Right ventricle myocardium inferior (tissue), 1 donor: Measurements from ENCODE around the gene FBXL13. TPM values are rescaled to one million over a fixed set of nuclear protein-coding genes. Genes with fewer than 3 reads are reported as not detected.

Source experiments
- ATAC-seq: fragments of 200-7000 bp; cut with Tn5 transposase; one replicate; pipeline ENCODE4 v1.9.1; 2020; ENCODE audit warnings: mild to moderate bottlenecking, moderate library complexity
- DNase-seq: peaks from one replicate; pipeline ENCODE4 v3.0.0; 2021; ENCODE audit errors: missing footprints
- intact Hi-C: fragments of 100-400 bp; cut with DNase I; formaldehyde crosslinking; loops from one replicate; pipeline ENCODE4 v1.11.0; 2022
- total RNA-seq: library from RNA; stranded (reverse); fragmentation: NEBNext Ultra II Directional; extraction: Animal tissue kit (Norgen Biotek cat#: 25700); gene quantifications from one replicate; pipeline ENCODE4 v1.2.1, GENCODE V29; 2021
- donor health status: DM: no; HTN: yes; CAD: no; lungs with severe emphysema.

FBXL13 gene
- total RNA-seq, 1 donor from 2014 or later, result 0.24 TPM

GRCh38 chr7:102891693-102892261, 182.8 kb downstream of the FBXL13 start:
- DNase-seq (no peak), ATAC-seq (peak; percentile 42)
- intact Hi-C loops, result no loop called here

GRCh38 chr7:102890971-102891692, 183.5 kb downstream of the FBXL13 start:
- ATAC-seq (no peak), DNase-seq (no peak)
- intact Hi-C loops, result no loop called here

DNA sequence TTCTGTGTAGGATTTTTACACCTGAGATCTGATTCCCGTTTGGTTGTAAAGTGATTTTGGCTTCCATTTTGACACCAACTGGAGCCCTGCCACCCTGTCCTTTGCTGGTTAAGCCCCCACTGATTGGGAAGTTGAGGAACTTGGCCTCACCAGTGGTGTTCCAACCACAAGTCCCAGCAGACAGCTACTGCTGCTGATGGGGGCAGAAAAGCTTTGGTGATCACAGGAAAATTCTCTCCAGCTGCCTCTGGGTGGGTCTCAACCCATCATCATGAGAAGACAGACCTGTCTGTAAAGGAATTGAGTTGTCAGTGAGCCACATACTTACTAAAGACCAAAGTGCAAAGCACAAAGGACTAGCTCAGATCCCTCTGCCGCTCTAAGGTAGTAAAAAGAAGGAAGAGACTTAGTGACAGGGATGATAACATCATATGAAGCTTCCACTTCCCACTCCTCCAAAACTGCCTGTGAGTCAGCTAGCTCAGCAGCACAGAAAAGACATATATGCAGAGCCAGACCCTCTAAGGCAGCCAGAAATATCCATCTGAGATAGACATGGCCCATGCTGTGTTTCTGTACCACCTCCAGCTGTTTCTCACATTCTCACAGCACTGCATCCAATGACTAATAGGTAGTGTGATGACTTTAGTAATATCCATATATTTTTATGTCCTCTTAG, 184.2 kb downstream of the FBXL13 start:
- intact Hi-C loops, result no loop called here
- no peak for ATAC-seq
- DNase-seq, result no peak

GRCh38 chr7:102889851-102890250, 184.7 kb downstream of the FBXL13 start:
- no peak for ATAC-seq
- intact Hi-C loops, result no loop called here
- no peak for DNase-seq

DNA sequence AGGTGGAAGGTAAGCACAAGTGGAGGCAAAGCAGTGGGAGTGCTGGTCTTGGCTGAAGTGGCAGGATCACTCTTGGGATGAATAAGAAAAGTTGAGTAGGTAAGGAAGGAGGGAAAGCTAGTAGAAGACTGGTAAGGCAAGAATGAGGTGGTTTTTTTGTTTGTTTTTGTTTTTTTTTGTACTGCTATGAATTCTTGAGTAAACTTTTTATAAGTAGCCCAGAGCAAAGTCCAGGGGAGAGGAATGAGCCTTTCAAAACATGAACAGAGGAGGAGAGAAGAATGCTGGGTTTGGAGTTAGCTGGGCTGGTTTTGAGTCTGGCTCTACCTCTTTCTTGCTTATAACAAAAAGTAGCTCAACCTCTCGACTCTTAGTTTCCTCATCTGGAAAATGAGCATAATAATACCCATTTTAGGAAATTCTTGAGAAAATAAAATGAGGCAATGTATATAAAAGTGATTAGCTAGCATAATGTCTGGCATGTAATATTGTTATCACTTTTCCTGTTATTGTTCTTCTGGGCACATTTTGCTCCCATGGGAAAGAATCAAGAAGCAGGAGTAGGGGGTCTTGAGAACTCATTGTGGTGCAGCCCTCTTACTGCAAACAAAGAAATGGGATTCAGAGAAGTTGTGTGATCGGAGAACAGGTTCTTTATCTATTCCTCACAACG, 185.9 kb downstream of the FBXL13 start:
- ATAC-seq (no peak), DNase-seq (no peak)

GRCh38 chr7:102883098-102883860, 191.3 kb downstream of the FBXL13 start:
- intact Hi-C loops, result no loop called here
- ATAC-seq (no peak), DNase-seq (no peak)

More for the DNA sequence above, 185.9 kb downstream of the FBXL13 start:
- intact Hi-C loops, result no loop called here

DNA sequence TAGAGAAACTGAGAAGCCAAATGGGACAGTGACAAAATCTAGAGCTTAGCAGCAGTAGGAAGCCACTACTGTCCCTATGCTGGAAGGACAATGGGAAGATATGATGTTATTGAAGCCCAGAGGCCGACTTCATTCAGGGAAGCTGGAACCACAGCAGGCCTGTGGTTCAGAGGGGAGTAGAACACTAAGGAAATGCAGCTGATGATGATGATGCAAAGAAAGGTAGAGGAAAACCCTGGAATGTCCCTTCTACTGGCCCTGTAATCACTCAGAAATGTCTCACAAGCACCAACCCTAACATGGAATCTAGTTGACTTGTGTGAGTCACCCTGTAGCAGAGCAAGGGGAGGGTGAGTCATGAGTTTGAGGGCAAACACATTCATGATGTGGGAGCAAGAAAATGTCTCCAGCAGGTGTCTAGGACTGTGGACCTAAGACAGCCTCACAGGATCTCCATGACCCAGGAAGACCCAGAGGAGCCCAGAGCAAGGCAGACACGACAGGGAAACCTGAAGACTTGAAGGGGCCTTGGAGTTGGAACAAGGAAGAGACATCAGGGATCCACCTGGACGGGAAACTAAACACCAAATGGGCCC, 198.8 kb downstream of the FBXL13 start:
- no peak for DNase-seq
- intact Hi-C loops, result no loop called here
- no peak for ATAC-seq

GRCh38 chr7:102874966-102875365, 199.6 kb downstream of the FBXL13 start:
- DNase-seq (no peak), ATAC-seq (no peak)
- intact Hi-C loops, result no loop called here

- intact Hi-C loops, result no loop called here
- DNase-seq (no peak), ATAC-seq (no peak)
Observed at GRCh38 chr7:102874166-102874829, 200.3 kb downstream of the FBXL13 start.

- DNase-seq (no peak), ATAC-seq (no peak)
- intact Hi-C loops, result no loop called here
Observed at GRCh38 chr7:102873470-102874165, 201.0 kb downstream of the FBXL13 start.

GRCh38 chr7:102872460-102872859, 202.1 kb downstream of the FBXL13 start:
- no peak for DNase-seq
- no peak for ATAC-seq
- intact Hi-C loops, result no loop called here

DNA sequence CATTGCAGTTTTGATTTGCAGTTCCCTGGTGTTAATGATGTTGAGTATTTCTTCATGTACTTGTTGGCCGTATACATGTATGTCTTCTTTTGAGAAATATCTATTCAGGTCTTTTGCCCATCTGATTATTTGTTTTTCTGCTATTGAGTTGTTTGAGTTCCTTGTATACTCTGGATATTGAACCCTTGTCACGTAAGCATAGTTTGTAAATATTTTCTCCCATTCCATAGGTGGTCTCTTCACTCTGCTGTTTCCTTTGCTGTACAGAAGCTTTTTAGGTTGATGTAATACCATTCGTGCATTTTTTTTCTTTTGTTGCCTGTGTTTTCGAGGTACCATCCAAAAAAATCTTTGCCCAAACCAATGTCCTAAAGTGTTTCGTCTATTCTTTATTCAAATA, 205.4 kb downstream of the FBXL13 start:
- intact Hi-C loops, result no loop called here
- DNase-seq (no peak), ATAC-seq (no peak)

DNA sequence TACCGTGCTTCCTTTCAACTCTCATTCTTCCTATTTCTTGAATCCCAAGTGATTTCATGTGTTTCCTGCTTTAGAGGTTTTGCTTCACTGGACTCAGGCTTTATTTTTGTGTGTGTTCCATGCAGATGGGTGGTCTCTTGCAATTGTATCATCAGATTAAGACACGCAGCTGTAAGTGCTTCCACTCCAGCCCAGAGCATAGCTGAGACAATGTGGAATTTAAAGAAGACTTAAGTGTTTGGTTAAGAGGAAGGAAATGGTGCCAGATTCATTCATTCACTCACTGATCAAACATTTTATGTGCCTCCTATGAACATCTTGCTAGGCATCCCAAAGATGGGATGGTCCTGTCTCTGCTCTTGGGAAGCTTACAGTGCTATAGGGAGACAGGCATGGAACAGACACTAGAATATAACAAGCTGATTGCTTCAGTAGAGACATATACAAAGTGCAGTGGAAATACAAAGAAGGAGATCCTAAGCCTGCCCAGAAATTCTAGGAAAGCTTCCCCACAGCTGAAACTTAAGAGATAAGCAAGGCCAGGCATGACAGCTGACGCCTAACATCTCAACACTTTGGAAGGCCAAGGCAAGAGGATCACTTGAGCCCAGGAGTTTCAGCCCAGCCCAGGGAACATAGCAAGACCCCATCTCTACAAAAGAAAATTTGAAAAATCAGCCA, 207.9 kb downstream of the FBXL13 start:
- ATAC-seq (no peak), DNase-seq (no peak)
- intact Hi-C loops, result no loop called here

- ATAC-seq, result no peak
- intact Hi-C loops, result no loop called here
- DNase-seq, result no peak
Observed at GRCh38 chr7:102864958-102865357, 209.6 kb downstream of the FBXL13 start.

- no peak for ATAC-seq
- DNase-seq, result no peak
- intact Hi-C loops, result no loop called here
Observed at GRCh38 chr7:102860351-102860811, 214.2 kb downstream of the FBXL13 start.

- intact Hi-C loops, result no loop called here
- no peak for ATAC-seq
- DNase-seq, result no peak
Observed at GRCh38 chr7:102859799-102860125, 214.8 kb downstream of the FBXL13 start.
